GM13977 (cell line): ENCODE measurements around the gene EPRS1.

Experiments used
- DNase-seq: peaks from one replicate; pipeline ENCODE4 v3.0.0; 2012; ENCODE audit warnings: low spot score
- in situ Hi-C: fragments of 300-500 bp; cut with MboI; formaldehyde crosslinking; loops from one replicate; pipeline ENCODE4 v1.12.0; 2022; ENCODE audit warnings: low sequenced_read_pairs, low pct_unique_long_range_greater_than_20kb, mixed read lengths, inconsistent platforms; ENCODE audit not compliant: unreplicated experiment
- TF ChIP-seq, protein P1 (sequence below): IDR thresholded peaks from 2 replicates; pipeline ENCODE4 v1.5.1; 2012; ENCODE audit warnings: mild to moderate bottlenecking, control low read depth; ENCODE audit not compliant: insufficient read depth; ENCODE audit errors: extremely low read depth, missing control alignments

EPRS1 gene

DNA sequence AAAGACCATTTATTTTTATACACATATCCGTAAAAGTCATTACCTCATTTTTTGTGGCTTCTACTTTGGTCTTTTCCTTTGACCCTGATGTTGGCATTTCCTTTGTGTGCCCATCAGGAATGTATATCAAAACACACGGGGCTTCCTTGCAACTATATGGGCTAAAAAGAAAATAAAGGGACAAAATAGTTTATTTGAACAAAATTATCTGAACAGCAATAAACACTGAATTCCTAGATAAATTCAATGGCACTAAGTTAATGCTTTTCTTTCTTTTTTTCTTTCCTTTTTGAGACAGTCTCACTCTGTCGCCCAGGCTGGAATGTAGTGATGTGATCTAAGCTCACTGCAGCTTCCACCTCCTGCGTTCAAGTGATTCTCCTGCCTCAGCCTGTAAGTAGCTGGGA is 45.2 kb downstream of the EPRS1 start:
- in situ Hi-C loops: no loop called here
- DNase-seq: no peak
- TF ChIP-seq, protein P1, sequence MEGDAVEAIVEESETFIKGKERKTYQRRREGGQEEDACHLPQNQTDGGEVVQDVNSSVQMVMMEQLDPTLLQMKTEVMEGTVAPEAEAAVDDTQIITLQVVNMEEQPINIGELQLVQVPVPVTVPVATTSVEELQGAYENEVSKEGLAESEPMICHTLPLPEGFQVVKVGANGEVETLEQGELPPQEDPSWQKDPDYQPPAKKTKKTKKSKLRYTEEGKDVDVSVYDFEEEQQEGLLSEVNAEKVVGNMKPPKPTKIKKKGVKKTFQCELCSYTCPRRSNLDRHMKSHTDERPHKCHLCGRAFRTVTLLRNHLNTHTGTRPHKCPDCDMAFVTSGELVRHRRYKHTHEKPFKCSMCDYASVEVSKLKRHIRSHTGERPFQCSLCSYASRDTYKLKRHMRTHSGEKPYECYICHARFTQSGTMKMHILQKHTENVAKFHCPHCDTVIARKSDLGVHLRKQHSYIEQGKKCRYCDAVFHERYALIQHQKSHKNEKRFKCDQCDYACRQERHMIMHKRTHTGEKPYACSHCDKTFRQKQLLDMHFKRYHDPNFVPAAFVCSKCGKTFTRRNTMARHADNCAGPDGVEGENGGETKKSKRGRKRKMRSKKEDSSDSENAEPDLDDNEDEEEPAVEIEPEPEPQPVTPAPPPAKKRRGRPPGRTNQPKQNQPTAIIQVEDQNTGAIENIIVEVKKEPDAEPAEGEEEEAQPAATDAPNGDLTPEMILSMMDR: no peak

DNA sequence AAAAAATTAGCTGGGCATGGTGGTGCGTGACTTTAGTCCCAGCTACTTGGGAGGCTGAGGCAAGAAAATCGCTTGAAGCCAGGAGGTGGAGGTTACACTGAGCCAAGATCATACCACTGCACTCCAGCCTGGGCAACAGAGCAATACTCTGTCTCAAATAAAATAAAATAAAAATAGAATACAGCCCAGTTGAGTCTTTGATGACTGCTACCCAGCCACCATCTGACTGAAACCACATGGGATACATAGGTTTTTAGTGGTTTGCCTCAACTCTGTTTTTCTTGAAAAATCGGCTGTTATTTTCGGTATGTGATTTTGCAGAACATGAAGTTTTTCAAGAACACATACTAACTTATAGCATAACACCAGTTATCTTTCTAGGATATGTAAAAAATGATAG is 46.5 kb downstream of the EPRS1 start:
- TF ChIP-seq, protein P1: no peak
- DNase-seq: no peak
- in situ Hi-C loops: no loop called here
